ENCODE results near the gene RIMBP3B.
"Not testable (repeated sequence)": the region's sequence is repeated elsewhere in the genome, so short reads cannot be mapped to it uniquely, and the experiment has no call there.

GRCh38 chr22:21357527-21357926 is 26.0 kb upstream of the RIMBP3B start:
- TF ChIP-seq, protein P1, sequence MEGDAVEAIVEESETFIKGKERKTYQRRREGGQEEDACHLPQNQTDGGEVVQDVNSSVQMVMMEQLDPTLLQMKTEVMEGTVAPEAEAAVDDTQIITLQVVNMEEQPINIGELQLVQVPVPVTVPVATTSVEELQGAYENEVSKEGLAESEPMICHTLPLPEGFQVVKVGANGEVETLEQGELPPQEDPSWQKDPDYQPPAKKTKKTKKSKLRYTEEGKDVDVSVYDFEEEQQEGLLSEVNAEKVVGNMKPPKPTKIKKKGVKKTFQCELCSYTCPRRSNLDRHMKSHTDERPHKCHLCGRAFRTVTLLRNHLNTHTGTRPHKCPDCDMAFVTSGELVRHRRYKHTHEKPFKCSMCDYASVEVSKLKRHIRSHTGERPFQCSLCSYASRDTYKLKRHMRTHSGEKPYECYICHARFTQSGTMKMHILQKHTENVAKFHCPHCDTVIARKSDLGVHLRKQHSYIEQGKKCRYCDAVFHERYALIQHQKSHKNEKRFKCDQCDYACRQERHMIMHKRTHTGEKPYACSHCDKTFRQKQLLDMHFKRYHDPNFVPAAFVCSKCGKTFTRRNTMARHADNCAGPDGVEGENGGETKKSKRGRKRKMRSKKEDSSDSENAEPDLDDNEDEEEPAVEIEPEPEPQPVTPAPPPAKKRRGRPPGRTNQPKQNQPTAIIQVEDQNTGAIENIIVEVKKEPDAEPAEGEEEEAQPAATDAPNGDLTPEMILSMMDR (IDR thresholded peaks at IDR 0.05), result not testable (repeated sequence)
- not testable (repeated sequence) for TF ChIP-seq POLR2A (IDR thresholded peaks at IDR 0.05)

Data from heart left ventricle (tissue), 13 donors.